RWPE1 (cell line): ENCODE results near the gene ITGA2B.

Source experiments
- CTCF ChIA-PET: fragments of 350-600 bp; sonication (Branson Sonifier 250); formaldehyde crosslinking; extraction: SDS; loops from one replicate; lab custom pipeline; 2021; lab: Yijun Ruan, JAX
- POLR2A ChIA-PET: fragments of 400-600 bp; formaldehyde crosslinking; extraction: SDS; loops from one replicate; lab custom pipeline; 2020; ENCODE audit warnings: antibody characterized with exemption; ENCODE audit not compliant: low non-redundant PET; lab: Yijun Ruan, JAX
- DNase-seq: peaks from one replicate; pipeline ENCODE4 v3.0.0; 2012; ENCODE audit warnings: low spot score
- H3K27ac ChIP-seq: fragments of 450-650 bp; 2 replicates; pipeline ENCODE4 v1.5.1; 2017
- CTCF ChIP-seq: fragments of 450-650 bp; conservative IDR thresholded peaks from 2 replicates; pipeline ENCODE4 v1.5.1; 2017; ENCODE audit warnings: low read depth, mild to moderate bottlenecking

The ITGA2B gene

DNA sequence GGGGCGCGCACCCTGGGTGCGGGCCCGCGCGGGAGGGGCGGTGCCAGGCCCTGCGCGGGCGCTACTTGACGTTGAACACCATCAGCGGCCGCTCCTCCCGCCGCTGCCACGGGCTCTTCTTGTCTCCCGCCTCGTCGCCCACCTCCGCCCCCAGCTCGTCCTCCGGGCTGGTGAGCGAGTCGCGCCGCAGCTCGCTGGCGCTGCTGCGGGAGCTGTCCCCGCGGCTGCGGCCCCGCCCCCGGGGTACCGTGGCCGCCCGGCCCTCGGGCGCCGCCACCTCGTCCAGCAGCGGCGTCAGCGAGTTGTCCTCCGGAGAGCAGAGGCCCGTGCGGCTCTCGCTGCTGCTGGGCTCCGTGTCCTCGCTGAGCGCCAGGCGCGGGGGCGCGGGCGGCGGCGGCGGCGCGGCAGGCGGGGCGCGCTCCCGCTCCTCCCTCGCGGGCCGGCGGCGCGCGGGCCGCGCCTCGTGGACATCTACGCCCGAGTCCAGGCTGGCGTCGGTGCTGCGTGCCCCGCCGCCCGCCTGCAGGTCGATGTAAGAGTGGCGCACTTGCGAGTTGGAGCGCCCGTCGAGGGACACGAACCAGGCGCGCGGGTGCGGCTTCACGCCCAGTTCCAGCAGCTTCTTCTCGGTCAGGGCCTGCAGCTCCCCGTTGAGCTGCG lies 35.6 kb downstream of the ITGA2B start:
- POLR2A ChIA-PET, result no interaction called here
- no peak for TF ChIP-seq CTCF
- CTCF ChIA-PET, result interaction anchor here (0.6 to 3.1 kb wide), 4 partner anchors 8 to 91 kb away, joined by 3 to 19 read pairs (median 4); partner anchors contain the start of gene FAM171A2
- DNase-seq, result no peak
- peak overlapping the region; percentile 46 for H3K27ac ChIP-seq

DNA sequence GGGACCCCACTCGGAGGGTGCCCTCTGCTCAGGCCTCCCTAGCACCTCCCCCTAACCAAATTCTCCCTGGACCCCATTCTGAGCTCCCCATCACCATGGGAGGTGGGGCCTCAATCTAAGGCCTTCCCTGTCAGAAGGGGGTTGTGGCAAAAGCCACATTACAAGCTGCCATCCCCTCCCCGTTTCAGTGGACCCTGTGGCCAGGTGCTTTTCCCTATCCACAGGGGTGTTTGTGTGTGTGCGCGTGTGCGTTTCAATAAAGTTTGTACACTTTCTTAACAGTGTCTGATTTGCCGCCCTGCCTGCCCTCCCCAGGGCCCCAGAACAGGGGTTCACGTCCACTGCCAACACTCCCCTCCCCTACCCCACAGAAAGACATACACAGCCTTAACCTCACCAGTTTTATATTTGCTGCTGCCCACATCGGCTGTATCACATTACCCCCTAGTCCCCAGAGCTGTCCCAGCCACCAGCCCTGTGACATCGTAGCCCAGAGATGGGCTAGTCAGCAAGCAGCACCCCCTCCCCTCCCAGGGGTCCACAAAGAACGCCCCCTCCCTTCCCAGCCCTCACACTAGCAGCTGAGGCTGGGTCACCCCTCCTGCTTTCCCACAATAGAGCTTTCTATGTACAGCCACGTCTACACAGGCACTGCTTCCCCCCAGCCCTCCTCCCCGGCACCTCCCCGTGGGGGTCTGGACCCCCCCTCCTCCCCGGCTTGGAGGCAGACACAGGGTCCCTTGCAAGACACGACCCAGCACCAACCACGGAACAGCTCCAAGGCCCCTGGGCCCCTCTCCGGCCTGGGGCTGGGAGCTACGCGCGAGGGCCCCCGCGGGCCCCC lies 36.4 kb downstream of the ITGA2B start:
- no peak for TF ChIP-seq CTCF
- POLR2A ChIA-PET, result no interaction called here
- peak overlapping the region; percentile 46 for H3K27ac ChIP-seq
- CTCF ChIA-PET, result interaction anchor here (0.6 to 3.1 kb wide), 3 partner anchors 7 to 11 kb away, joined by 3 to 19 read pairs (median 5); partner anchors contain the start of gene FAM171A2
- DNase-seq, result no peak

GRCh38 chr17:44351961-44352827 lies 37.3 kb downstream of the ITGA2B start:
- ChIA-PET POLR2A (interaction anchor here (0.7 kb wide), 1 partner anchor 25 kb away, joined by 3 read pairs; no protein-coding TSS in a partner anchor), CTCF (interaction anchor here (0.6 to 1.0 kb wide), 2 partner anchors 22 to 192 kb away, joined by 3 to 4 read pairs; no protein-coding TSS in a partner anchor)
- DNase-seq, result no peak
- TF ChIP-seq CTCF, result no peak
- H3K27ac ChIP-seq, result peak overlapping the region; percentile 46

GRCh38 chr17:44351464-44351863 lies 38.0 kb downstream of the ITGA2B start:
- CTCF ChIA-PET, result interaction anchor here (0.6 to 1.7 kb wide), 9 partner anchors 10 to 199 kb away, joined by 3 to 7 read pairs (median 4); no protein-coding TSS in a partner anchor
- no peak for DNase-seq
- POLR2A ChIA-PET, result interaction anchor here (0.7 kb wide), 1 partner anchor 24 kb away, joined by 3 read pairs; no protein-coding TSS in a partner anchor
- no peak for TF ChIP-seq CTCF
- peak overlapping the region; percentile 46 for H3K27ac ChIP-seq

- ChIA-PET POLR2A (no interaction called here), CTCF (interaction anchor here (0.6 to 1.7 kb wide), 12 partner anchors 9 to 214 kb away, joined by 3 to 7 read pairs (median 4); no protein-coding TSS in a partner anchor)
- H3K27ac ChIP-seq, result peak overlapping the region; percentile 92; the same call in 1 of the 2 replicates
- TF ChIP-seq CTCF, result peak; percentile 84
- DNase-seq, result peak; percentile 64
These were observed 38.7 kb downstream of the ITGA2B start for GRCh38 chr17:44350733-44351226.
